C4-2B (cell line): ENCODE results near the gene PLXND1.

Experiments used
- ZFX ChIP-seq: fragments of 450-650 bp; IDR thresholded peaks from 2 replicates; pipeline ENCODE4 v1.6.1; 2017
- TF ChIP-seq, protein P1 (sequence below): fragments of 450-650 bp; conservative IDR thresholded peaks from 2 replicates; pipeline ENCODE4 v1.5.1; 2017; ENCODE audit warnings: mild to moderate bottlenecking

DNA sequence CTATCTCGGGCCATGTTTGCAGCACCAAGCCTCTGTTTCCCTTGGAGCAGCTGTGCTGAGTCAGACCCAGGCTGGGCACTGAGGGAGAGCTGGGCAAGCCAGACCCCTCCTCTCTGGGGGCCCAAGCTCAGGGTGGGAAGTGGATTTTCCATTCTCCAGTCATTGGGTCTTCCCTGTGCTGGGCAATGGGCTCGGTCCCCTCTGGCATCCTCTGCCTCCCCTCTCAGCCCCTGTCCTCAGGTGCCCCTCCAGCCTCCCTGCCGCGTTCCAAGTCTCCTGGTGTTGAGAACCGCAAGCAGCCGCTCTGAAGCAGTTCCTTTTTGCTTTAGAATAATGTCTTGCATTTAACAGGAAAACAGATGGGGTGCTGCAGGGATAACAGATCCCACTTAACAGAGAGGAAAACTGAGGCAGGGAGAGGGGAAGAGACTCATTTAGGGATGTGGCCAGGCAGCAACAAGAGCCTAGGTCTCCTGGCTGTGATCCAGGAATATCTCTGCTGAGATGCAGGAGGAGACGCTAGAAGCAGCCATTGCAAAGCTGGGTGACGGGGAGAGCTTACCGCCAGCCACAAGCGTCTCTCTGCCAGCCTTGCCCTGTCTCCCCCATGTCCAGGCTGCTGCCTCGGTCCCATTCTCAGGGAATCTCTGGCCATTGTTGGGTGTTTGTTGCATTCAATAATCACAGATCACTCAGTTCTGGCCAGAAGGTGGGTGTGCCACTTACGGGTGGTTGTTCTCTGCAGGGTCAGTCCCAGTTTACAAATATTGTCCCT is 76.9 kb downstream of the PLXND1 start:
- TF ChIP-seq, protein P1, sequence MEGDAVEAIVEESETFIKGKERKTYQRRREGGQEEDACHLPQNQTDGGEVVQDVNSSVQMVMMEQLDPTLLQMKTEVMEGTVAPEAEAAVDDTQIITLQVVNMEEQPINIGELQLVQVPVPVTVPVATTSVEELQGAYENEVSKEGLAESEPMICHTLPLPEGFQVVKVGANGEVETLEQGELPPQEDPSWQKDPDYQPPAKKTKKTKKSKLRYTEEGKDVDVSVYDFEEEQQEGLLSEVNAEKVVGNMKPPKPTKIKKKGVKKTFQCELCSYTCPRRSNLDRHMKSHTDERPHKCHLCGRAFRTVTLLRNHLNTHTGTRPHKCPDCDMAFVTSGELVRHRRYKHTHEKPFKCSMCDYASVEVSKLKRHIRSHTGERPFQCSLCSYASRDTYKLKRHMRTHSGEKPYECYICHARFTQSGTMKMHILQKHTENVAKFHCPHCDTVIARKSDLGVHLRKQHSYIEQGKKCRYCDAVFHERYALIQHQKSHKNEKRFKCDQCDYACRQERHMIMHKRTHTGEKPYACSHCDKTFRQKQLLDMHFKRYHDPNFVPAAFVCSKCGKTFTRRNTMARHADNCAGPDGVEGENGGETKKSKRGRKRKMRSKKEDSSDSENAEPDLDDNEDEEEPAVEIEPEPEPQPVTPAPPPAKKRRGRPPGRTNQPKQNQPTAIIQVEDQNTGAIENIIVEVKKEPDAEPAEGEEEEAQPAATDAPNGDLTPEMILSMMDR = no peak
- no peak for TF ChIP-seq ZFX
